Liver (tissue), 3 donors: ENCODE measurements around the gene OR6A2.

Source experiments
- ATF3 ChIP-seq: IDR thresholded peaks from 2 replicates; pipeline ENCODE4 v1.6.1; 2016; ENCODE audit warnings: antibody characterized with exemption
- EGR1 ChIP-seq, 2 donors: IDR thresholded peaks; 2 replicates each; pipeline ENCODE4 v1.6.1; 2016 to 2018; ENCODE audit warnings: antibody characterized with exemption in 2 of 2, low read depth in 2 of 2
- GABPA ChIP-seq, 2 donors: IDR thresholded peaks in 1 of 2; conservative IDR thresholded peaks in 1 of 2; 2 replicates each; pipeline ENCODE4 v1.6.1; 2016; ENCODE audit warnings: antibody characterized with exemption in 2 of 2, mild to moderate bottlenecking in 1 of 2, moderate library complexity in 1 of 2
- HNF4A ChIP-seq, 2 donors: conservative IDR thresholded peaks; 2 replicates each; pipeline ENCODE4 v1.6.1; 2016; ENCODE audit warnings: antibody characterized with exemption in 2 of 2, mild to moderate bottlenecking in 2 of 2
- HNF4G ChIP-seq: IDR thresholded peaks from 2 replicates; pipeline ENCODE4 v1.6.1; 2016; ENCODE audit warnings: antibody characterized with exemption
- JUND ChIP-seq, 2 donors: IDR thresholded peaks; 2 replicates each; pipeline ENCODE4 v1.6.1; 2016; ENCODE audit warnings: antibody characterized with exemption in 2 of 2
- RAD21 ChIP-seq, 2 donors: IDR thresholded peaks; 2 replicates each; pipeline ENCODE4 v1.6.1; 2016; ENCODE audit warnings: antibody characterized with exemption in 2 of 2, mild to moderate bottlenecking in 2 of 2
- SP1 ChIP-seq: IDR thresholded peaks from 2 replicates; pipeline ENCODE4 v1.6.1; 2018; ENCODE audit warnings: antibody characterized with exemption, mild to moderate bottlenecking
- TAF1 ChIP-seq: conservative IDR thresholded peaks from 2 replicates; pipeline ENCODE4 v1.6.1; 2016; ENCODE audit warnings: antibody characterized with exemption, mild to moderate bottlenecking
- YY1 ChIP-seq: IDR thresholded peaks from 2 replicates; pipeline ENCODE4 v1.6.1; 2016; ENCODE audit warnings: antibody characterized with exemption, mild to moderate bottlenecking
- ZBTB33 ChIP-seq: IDR thresholded peaks from 2 replicates; pipeline ENCODE4 v1.6.1; 2016; ENCODE audit warnings: antibody characterized with exemption
- TF ChIP-seq, protein P1 (sequence below): fragments of 150-350 bp; IDR thresholded peaks from 2 replicates; pipeline ENCODE4 v1.5.1; 2017; ENCODE audit warnings: improper control_type of control experiment, low read depth, low read length; ENCODE audit not compliant: missing input control
- TF ChIP-seq, protein P2 (sequence below): IDR thresholded peaks from 2 replicates; pipeline ENCODE4 v1.6.1; 2016; ENCODE audit warnings: antibody characterized with exemption, mild to moderate bottlenecking
- TF ChIP-seq, protein P3 (sequence below): IDR thresholded peaks from 2 replicates; pipeline ENCODE4 v1.6.1; 2016; ENCODE audit warnings: antibody characterized with exemption
- donor health status: healthy.
- donor health status: healthy.

DNA sequence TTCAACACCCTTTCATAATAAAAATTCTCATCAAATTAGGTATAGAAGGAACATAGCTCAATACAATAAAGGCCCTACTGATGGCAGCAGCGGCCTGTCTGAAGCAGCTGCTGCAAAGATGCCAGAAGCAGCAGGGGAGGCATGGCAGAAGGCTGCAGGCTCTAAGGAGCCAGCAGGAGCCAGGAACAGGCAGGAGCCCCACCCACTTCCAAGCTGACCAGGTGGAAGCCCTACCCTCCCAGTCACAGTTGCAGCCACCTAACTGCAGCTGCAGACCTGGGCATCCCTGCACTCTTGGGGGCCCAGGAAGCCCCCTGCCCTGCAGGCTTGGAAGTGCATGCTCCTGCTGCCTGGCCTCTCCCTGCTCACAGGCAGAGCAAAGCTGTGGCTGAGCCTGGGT lies 18.2 kb upstream of the OR6A2 start:
- TF ChIP-seq JUND (IDR thresholded peaks at IDR 0.05) (no peak), RAD21 (IDR thresholded peaks at IDR 0.05) (no peak), TAF1 (no peak), ATF3 (no peak), EGR1 (IDR thresholded peaks at IDR 0.05; ENCODE audit: low read depth in 2 of 2) (no peak), YY1 (no peak), GABPA (IDR thresholded peaks at IDR 0.05 in 1 of 2, conservative IDR thresholded peaks at IDR 0.05 in 1 of 2) (no peak), HNF4A (conservative IDR thresholded peaks at IDR 0.05) (no peak), ZBTB33 (no peak), SP1 (no peak), HNF4G (no peak)
- TF ChIP-seq, protein P1, sequence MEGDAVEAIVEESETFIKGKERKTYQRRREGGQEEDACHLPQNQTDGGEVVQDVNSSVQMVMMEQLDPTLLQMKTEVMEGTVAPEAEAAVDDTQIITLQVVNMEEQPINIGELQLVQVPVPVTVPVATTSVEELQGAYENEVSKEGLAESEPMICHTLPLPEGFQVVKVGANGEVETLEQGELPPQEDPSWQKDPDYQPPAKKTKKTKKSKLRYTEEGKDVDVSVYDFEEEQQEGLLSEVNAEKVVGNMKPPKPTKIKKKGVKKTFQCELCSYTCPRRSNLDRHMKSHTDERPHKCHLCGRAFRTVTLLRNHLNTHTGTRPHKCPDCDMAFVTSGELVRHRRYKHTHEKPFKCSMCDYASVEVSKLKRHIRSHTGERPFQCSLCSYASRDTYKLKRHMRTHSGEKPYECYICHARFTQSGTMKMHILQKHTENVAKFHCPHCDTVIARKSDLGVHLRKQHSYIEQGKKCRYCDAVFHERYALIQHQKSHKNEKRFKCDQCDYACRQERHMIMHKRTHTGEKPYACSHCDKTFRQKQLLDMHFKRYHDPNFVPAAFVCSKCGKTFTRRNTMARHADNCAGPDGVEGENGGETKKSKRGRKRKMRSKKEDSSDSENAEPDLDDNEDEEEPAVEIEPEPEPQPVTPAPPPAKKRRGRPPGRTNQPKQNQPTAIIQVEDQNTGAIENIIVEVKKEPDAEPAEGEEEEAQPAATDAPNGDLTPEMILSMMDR, result no peak
- TF ChIP-seq, protein P2, sequence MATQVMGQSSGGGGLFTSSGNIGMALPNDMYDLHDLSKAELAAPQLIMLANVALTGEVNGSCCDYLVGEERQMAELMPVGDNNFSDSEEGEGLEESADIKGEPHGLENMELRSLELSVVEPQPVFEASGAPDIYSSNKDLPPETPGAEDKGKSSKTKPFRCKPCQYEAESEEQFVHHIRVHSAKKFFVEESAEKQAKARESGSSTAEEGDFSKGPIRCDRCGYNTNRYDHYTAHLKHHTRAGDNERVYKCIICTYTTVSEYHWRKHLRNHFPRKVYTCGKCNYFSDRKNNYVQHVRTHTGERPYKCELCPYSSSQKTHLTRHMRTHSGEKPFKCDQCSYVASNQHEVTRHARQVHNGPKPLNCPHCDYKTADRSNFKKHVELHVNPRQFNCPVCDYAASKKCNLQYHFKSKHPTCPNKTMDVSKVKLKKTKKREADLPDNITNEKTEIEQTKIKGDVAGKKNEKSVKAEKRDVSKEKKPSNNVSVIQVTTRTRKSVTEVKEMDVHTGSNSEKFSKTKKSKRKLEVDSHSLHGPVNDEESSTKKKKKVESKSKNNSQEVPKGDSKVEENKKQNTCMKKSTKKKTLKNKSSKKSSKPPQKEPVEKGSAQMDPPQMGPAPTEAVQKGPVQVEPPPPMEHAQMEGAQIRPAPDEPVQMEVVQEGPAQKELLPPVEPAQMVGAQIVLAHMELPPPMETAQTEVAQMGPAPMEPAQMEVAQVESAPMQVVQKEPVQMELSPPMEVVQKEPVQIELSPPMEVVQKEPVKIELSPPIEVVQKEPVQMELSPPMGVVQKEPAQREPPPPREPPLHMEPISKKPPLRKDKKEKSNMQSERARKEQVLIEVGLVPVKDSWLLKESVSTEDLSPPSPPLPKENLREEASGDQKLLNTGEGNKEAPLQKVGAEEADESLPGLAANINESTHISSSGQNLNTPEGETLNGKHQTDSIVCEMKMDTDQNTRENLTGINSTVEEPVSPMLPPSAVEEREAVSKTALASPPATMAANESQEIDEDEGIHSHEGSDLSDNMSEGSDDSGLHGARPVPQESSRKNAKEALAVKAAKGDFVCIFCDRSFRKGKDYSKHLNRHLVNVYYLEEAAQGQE, result no peak
- TF ChIP-seq, protein P3, sequence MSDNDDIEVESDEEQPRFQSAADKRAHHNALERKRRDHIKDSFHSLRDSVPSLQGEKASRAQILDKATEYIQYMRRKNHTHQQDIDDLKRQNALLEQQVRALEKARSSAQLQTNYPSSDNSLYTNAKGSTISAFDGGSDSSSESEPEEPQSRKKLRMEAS, result no peak
